CD4-positive, alpha-beta T cell treated with Interleukin-21 for 1 hour (primary cell): ENCODE data around the gene SPINK13.
A peak's percentile ranks its signal among the peaks of the same experiment; 100 is the strongest.
"Not testable (repeated sequence)": the region's sequence is repeated elsewhere in the genome, so short reads cannot be mapped to it uniquely, and the experiment has no call there.

Experiments
- DNase-seq: peaks from one replicate; pipeline ENCODE4 v3.0.0-alpha.2; 2020

The SPINK13 gene, protein sequence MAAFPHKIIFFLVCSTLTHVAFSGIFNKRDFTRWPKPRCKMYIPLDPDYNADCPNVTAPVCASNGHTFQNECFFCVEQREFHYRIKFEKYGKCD

DNA sequence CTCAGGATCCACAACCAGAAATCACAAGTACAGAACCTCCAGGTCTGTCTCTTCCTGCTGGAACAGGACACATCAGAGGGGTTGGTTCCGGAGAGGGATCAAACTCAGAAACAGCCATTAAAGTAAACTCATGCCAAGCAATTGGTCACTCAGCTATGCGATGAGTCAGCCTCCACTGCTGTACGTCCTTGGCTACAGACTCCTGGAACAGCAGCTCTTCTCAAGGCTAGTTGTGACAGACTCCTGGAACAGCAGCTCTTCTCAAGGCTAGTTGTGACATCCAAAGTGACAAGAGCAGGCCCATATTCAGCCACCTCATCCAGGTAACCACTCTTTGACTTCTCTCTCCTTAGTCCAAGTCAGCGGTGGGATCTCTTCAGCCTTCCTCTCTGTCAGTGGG is at the start of gene SPINK13:
Gene SPINK13, plus strand, starts transcription at position 229 of the 400 bp plus-strand sequence. CDS start 1,279 bp downstream, outside the sequence.
- DNase-seq: no peak

DNA sequence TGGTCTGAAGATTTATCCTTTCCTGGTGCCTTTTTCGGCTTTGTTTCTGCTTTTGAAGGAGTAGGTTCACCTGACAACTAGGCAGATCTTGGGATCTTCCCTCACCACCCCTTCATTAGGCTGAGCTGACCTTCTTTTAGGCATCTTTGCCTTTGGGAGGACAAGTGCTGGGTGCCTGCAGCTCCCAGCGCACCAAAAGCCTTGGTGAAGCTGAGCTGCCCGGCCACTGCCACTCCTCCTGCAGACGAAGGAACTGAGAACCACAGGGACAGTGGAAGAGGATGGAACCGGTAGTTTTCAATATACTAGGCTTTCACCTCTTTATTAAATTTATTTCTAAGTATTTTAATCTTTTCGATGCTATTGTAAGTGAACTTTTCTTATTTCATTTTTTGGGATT is 47.1 kb upstream of the SPINK13 start:
- DNase-seq: no peak

DNA sequence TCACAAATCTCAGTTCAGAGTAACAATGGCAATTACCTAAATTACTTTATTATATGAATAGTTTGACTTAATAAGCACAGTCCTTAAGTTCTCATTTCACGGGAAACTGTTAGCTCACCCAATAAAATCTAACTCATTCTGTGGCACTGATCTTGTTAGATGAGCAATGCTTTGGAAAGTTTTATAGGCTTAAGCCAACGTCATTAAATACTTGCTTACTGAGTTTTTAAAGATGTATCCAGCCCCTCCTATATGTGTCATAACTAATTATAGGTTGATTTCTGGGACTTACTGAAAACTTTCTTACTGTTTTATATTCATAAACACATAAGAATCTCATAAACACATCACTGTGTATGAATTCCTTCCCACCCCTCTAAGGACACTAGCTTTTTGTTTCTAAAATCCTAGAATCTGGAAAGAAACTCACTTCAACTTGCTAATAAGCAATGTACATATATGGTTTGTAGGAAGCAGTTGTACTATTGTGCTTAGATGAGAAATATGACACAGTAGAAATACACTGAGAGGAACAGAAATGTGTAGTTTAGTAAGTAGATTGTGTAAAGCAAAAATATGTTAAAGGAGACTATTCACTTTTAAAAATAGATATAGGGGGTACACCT is 44.4 kb upstream of the SPINK13 start:
- no peak for DNase-seq

DNA sequence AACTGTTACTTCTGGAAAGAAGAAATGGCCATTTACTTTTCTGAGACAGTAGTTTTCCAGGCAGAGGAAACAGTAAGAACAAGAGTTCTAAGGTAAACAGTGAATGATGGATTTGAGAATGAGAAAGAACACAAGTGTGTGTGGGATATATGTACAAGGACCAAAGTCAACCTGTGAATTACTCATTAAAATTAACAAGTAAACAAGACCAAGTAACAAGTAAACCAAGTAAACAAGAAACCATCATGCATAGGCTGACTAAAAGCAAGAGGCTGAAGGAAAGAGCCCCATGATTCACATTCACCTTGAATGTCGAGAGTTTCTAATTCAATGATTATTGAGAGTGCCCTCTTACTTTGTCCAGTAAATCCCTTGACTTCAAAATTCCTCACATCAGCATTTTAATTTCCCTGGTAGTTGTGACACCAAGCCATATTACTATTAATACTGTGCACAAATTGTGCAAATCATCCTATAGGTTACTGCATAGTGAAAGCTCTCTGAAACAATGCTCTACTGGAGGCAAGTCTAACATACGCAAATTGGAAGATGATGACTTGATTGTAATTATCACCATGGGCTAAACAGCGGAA is 40.1 kb upstream of the SPINK13 start:
- no peak for DNase-seq

DNA sequence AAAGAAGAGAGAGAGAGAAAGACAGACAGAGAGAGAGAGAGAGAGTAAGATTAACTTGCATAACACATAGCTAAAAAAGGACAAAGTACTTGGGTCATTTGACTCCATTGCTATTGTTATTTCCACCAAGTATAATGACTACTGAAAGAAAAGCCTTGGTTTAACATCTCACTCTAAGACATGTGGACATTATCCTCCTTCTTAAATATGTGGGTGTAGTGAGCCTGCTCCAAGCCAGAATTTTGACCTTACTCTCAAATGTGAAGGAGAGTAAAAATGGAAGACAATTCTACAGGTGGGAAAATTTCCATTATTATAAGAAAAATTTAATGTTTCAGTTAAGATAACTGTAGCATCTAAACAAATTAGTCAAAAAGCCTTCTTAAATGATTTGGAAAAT is 38.8 kb upstream of the SPINK13 start:
- no peak for DNase-seq

DNA sequence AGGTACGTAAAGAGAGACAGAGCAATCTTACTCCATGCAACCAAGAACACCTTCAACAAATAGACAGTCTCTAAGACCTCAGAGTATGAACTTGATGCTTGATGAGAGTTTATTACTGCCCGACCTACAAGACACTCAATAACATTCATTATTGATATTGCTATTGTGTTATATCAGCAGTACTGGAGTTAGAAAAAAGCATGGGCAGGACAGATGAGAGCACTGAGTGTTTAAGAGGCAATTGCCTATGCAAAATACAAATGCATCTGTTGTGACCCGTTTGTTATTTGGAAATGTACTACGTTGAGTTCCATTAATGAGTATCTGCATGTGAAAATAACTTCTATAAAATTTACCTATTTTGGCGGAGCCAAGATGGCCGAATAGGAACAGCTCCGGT is 38.4 kb upstream of the SPINK13 start:
- DNase-seq: no peak

DNA sequence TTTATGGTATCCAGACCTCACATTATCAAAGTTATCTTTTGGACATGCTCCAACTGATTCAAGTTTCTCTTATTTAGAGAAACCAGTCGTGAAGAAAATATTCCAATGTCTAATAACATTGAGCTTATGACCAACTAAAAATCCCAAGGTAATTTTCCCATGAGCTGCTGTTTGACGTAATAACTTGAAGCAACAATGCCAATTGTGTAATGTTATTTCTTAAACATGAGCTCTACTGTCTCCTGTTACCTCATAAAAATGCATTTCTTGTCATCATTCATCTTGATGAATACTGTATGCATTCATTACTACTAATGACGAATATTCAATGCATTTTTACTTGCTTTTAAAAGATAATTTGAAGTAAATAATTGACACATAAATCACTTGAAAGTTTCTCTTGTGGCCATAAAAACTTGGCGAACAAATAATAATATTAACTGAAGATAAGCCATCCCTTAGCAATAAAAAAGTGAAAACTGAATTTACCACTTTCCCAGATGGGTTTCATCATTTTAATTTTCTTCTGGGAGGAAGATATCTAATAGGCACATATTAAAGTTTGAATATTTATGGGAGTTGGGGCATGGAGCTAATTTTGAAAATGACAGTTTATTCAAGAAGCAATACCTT is 30.7 kb upstream of the SPINK13 start:
- no peak for DNase-seq

DNA sequence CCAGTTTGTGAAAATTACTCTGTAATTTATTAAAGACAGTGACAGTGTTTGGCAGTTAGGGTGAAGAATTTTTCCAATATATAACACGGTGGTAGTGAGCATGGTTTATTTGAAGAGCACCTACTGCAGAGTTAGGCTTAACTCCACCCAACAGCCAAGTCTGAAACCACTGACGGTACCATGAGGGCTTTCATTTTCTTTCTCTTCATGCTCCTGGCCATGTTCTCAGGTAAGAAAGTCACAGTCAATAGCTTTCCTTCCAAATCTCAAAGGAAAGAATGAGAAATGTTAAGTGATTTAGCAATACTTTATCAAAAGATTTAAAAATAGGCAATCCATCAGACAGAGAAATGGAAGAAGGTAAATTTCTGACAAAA is 30.2 kb upstream of the SPINK13 start, which contains the start of gene MARCOL:
Gene MARCOL, plus strand, starts transcription at position 108 of the 377 bp plus-strand sequence. Its CDS starts 73 bp downstream, at position 181.
- no peak for DNase-seq

DNA sequence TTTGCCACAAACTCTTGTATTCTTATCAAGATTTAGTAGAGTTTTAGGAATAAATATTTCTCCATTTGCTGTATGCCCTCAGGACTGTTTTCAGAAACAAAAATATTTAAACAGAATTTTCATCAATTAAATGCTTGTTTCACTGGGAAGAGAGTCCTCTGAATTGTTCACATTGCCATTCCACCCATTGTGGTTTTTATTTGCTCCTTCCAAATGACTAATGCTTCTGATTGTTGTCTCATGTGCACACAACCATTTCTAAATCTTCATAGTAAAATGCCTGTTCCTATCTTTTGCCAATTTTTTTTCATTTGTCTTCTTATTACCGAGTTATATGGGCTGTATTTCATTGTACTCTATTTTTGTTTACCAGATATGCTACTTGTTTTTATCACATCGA is 19.7 kb upstream of the SPINK13 start:
- no peak for DNase-seq

DNA sequence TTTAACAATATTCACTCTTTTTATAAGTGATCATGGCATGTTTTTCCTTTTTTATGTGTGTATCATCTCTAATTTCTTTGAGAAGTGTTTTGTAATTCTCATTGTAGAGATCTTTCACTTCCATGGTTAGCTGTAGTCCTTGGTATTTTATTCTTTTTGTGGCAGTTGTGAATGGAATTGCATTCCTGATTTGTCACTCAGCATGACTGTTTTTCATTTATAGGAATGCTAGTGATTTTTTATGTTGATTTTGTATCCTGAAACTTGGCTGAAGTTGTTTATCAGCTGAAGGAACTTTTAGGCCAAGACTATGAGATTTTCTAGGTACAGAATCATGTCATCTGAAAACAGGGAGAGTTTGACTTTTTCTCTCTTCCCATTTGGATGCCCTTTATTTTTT is 13.1 kb upstream of the SPINK13 start:
- DNase-seq: no peak

DNA sequence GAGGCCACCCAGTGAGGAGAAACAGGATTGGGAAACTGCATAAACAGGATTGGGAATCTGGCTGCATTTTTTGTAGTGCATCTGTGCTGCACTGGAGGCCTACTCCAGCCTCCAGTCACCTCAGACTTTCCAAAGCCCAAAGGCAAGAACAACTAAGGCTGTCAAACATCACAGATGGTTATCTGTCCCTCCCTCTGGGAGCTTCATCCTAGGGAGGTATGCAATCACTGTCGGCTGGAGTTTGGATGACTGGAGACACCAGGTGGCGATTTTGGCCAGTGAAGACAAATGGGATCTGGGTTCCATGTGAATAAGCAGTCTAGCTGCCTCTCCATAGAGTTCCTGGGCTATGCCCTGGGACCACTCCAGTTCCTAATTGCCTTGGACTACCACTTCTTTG is 9.3 kb upstream of the SPINK13 start:
- DNase-seq: no peak

DNA sequence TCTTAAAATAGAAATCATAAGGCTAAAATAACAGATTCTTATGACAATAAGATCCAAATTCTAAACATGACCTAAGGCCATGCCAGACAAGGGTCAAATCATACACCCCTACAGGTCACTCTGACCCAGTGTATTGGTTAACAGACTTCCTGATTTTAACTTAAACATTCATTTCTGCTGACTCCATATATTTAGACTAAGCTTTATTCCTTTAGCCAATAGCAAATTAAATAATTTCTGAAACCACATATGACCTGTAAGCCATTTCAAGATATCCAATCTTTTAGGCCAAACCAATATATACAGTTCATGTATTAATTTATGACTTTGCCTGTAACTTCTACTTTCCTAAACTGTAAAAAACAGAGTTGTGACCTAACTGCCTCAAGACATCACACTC is 7.4 kb upstream of the SPINK13 start:
- DNase-seq: no peak

DNA sequence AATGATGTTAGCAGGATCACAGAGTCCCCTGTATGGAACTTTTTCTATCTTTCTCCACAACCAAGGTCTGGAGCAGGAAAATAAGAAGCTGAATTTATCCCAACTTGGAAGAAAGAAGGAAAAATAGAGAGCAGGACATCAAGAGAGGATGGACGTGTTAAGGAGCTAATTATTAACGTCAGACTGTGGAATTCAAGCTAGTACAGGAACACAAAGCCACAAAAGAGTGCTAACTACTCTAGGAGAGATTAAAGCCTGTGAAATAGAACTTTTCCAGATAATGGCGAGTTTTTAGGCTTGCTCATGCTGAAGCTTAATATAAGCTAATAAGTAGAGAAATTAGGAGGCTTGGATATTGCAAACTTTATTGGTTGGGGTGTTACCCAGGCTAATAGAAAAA is 632 bp upstream of the SPINK13 start:
- no peak for DNase-seq

DNA sequence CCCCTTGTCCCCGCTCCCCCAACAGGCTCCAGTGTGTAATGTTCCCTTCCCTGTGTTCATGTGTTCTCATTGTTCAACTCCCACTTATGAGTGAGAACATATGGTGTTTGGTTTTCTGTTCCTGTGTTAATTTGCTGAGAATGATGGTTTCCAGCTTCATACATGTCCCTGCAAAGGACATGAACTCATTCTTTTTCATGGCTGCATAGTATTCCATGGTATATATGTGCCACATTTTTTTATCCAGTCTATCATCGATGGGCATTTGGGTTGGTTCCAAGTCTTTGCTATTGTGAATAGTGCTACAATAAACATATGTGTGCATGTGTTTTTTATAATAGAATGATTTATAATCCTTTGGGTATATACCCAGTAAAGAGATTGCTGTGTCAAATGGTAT is 6.5 kb downstream of the SPINK13 start:
- DNase-seq: not testable (repeated sequence)

DNA sequence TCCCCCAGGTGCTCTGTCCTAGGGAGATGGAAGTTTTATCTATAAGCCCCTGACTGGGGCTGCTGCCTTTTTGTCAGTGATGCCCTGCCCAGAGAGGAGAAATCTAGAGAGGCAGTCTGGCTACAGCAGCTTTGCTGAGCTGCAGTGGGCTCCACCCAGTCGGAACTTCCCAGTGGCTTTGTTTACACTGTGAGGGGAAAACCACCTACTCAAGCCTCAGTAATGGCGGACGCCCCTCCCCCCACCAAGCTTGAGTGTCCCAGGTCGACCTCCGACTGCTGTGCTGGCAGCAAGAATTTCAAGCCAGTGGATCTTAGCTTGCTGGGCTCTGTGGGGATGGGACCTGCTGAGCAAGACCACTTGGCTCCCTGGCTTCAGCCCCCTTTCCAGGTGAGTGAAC is 12.3 kb downstream of the SPINK13 start:
- DNase-seq: not testable (repeated sequence)

DNA sequence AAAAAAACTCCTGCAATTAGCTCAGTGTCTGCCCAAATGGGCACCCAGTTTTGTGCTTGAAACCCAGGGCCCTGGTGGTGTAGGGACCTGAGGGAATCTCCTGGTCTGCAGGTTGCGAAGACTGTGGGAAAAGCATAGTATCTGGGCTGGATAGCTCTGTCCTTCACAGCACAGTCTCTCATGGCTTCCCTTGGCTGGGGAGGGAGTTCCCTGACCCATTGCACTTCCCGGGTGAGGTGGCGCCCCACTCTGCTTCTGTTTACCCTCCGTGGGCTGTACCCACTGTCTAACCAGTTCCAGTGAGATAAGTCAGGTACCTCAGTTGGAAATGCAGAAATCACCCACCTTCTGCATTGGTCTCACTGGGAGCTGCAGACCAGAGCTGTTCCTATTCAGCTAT is 12.7 kb downstream of the SPINK13 start:
- not testable (repeated sequence) for DNase-seq

DNA sequence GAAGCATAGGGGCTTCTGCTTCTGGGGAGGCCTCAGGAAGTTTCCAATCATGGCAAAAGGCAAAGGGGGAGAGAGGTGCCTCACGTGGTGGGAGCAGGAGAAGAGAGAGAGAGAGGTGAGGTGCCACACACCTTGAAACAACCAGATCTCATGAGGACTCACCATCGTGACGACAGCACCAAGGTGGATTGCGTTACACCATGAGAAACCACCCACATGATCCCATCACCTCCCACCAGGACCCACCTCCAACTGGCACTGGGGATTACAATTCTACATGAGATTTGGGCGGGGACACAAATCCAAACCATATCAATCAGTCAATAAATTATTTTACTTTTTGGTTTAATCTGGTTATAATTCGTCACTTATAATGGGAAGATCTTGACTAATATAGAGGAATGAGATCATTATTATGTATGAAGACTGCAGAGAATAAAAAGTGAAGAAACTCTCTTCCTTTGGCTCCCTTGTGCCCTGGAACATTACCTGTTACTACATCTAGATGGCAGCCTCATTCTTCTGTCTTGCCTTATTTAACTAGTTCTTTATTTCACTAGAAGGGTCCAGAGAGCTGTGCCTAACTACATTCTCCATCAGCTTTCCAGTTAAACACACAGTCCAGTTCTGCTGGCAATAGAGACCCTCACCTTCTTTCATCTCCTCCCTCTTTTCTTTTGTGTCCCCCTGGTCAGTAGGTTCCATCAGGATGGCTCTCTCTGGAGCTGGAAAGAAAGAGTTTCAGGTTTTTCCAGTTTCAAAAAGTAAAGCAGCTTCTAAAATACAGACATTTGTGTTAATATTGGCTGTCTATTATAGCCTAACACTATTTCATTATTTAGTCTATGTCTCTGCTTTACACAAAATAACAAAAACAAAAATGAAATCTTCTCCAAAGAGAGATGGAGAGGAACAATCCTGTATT is 21.9 kb downstream of the SPINK13 start:
- DNase-seq: peak; percentile 5

DNA sequence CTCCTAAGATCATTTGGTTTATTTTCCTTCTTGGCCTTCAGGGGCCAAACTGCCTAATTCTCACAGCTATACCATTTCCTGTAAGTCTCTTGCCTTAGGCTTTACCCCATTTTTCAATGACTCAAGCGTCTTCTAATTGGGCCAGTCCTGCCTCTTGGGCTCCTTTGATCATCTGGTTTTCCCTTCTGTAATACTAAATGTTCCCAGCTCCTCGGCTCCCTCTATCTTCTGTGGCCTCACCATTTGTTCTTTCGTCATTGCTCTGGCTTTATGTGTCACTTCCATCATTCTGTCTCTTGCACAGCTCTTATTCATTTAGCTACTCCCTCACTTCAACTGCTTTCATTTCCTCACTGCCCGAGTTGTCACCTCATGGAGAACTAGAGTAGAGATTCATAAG is 29.1 kb downstream of the SPINK13 start:
- DNase-seq: no peak

DNA sequence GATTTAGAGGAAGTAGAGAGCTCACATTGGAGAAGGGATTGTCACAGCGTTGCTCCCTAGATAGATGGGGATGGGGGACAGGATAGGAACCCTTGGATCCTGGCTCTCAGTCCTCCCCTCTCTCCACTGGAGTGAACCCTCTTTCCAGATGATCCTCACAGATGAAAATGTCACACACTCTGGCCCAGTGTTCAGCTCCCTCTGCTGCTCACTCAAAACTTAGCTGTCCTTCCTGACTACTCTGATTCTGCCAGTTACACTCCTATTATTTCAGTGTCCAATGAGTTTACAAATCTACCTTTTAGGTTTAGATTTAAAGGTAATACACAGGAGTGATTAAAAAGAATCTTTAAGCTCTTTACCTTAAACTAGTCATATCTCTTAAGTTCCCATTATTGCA is 37.9 kb downstream of the SPINK13 start:
- DNase-seq: no peak

DNA sequence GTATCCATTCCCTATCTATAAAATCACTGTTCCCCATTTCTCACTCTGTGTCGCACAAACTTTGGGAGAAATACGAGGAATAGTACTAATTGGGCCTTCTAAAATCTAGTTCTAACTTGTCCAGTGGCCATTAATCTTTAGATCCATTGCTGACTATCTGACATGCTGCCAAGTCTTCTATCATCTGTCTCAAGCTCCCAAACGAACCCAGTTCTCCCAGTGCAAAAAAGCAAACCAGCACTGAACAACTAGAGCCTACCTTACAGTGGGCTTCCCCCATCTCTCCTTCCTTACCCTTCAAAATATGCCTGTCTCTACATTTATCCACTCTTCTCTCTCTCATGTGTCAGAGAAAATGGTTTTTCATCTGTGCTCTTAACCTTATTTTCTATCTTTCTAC is 40.4 kb downstream of the SPINK13 start:
- no peak for DNase-seq

DNA sequence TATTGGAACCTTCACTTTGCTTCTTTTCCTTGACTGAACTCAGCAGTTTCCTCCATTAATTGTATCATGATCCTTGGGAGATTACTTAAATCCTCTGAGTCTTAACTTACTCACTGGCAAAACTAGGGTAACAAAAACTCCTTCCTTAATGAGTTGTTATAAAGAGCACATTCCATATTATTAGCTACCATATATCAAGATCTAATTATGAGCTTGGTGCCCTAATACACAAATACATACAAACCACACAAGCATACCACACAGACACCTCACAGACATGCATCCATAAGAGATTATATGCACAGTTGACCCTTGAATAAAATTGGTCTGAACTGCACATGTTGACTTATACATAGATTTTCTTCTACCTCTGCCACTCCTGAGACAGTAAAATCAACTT is 41.2 kb downstream of the SPINK13 start:
- DNase-seq: no peak

DNA sequence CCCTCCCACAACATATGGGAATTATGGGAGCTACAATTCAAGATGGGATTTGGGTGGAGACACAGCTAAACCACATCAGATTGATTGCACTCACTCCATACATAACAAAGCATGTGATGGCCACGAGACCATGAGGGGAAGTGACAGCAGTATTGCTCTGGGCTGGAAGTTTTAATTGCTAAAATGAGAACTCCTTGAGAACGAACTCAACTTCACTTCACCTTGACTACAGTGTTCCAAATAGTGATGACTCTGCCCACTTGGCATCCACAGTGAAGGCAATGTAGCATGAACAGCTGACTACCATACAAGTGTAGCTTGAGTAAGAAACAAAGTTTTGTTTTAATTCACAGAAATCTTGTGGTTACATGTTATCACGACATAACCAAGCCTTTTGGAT is 42.9 kb downstream of the SPINK13 start:
- DNase-seq: no peak

DNA sequence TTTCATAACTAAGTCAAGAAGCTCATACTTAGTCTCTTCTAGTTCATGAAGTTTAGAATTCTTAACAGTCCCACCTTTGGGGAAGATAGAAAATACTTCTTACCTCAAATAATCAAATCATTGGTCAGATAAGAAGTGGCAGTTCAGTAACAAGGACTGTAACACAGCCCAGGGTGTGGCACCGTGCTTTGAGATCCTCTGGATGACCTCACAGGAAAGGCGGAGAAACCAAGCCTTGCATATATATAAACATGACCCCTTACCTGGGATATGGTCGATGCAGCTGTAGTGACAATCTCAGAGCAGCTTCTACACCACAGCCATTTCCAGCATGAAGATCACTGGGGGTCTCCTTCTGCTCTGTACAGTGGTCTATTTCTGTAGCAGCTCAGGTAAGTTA is 43.6 kb downstream of the SPINK13 start, which contains the start of gene SPINK7:
Gene SPINK7, plus strand, starts transcription at position 271 of the 400 bp plus-strand sequence. Its CDS starts 61 bp downstream, at position 332.
- no peak for DNase-seq
